GM12891 (cell line): ENCODE data around the gene AGTPBP1.

Source experiments
- POLR2A ChIP-seq: IDR thresholded peaks from 2 replicates; pipeline ENCODE4 v1.6.1; 2011; ENCODE audit warnings: low read depth, low read length, control low read depth
- SPI1 ChIP-seq: IDR thresholded peaks from 2 replicates; pipeline ENCODE4 v1.6.1; 2011; ENCODE audit warnings: low read depth, low read length, control low read depth

DNA sequence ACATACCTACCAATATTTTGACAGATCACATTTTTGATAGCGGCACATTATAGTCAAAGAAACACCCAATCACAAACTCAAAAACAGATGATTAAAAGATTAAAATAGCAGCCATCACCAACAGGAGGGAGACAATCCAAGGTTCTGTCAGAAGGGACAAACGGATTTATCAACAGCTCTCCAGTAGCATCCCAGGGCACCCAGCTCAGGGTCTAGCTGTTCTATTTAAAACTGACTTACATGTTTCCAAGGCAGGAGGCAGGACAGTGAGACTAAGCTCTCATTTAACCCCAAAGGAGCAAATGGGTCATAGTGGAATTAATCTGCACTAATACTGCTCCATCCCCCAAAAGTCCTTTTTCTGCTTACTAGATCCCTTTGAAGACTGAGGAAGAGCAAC lies 3.2 kb downstream of the AGTPBP1 start:
- TF ChIP-seq POLR2A (no peak), SPI1 (no peak)
